K562 (cell line): Measurements from ENCODE around the gene LUC7L3. TPM values are rescaled to one million over a fixed set of nuclear protein-coding genes. Genes with fewer than 3 reads are reported as not detected.
A peak's percentile ranks its signal among the peaks of the same experiment; 100 is the strongest.

Experiments used
- BRF1 ChIP-seq: IDR thresholded peaks from 3 replicates; pipeline ENCODE4 v1.6.1; 2011; ENCODE audit warnings: borderline replicate concordance, mild to moderate bottlenecking; ENCODE audit not compliant: insufficient read length; ENCODE audit errors: extremely low read depth
- E2F4 ChIP-seq: sonication (generic); formaldehyde crosslinking; IDR thresholded peaks from 2 replicates; pipeline ENCODE4 v1.8.0; 2022; ENCODE audit warnings: mild to moderate bottlenecking, low read depth, missing genetic modification reagents
- ELF4 ChIP-seq: fragments of 450-650 bp; formaldehyde crosslinking; IDR thresholded peaks from 2 replicates; pipeline ENCODE4 v1.4.0; 2022; ENCODE audit warnings: missing genetic modification characterization
- GTF2F1 ChIP-seq: IDR thresholded peaks from 2 replicates; pipeline ENCODE4 v1.6.1; 2011; ENCODE audit warnings: low read depth, low read length, improper control_type of control experiment
- HDAC2 ChIP-seq: fragments of 450-650 bp; IDR thresholded peaks from 2 replicates; pipeline ENCODE4 v1.6.1; 2016; ENCODE audit warnings: mild to moderate bottlenecking
- JUN ChIP-seq, 2 experiments: sonication (generic) in 1 of 2; formaldehyde crosslinking in 1 of 2; IDR thresholded peaks; 2 replicates each; pipeline versions ENCODE4 v1.6.1 to v1.8.0; 2012 to 2022; ENCODE audit warnings: borderline replicate concordance in 2 of 2, mild to moderate bottlenecking in 2 of 2, improper control_type of control experiment in 1 of 2, low read depth in 1 of 2, low read length in 1 of 2, missing genetic modification reagents in 1 of 2
- NBN ChIP-seq: fragments of 450-650 bp; IDR thresholded peaks from 2 replicates; pipeline ENCODE4 v1.6.1; 2016; ENCODE audit warnings: low read depth, mild to moderate bottlenecking
- RNF2 ChIP-seq: sonication (generic); IDR thresholded peaks from 2 replicates; pipeline ENCODE4 v1.6.1; 2016
- polyA plus RNA-seq, 8 experiments: library from polyadenylated mRNA; depleted of rRNA in 4 of 8; stranded (reverse) in 5 of 8; unstranded in 3 of 8; fragments of >200 nt; fragmentation: Nextera tagmentation in 2 of 8; fragmentation: Illumina TruSeq in 1 of 8; extraction: Ambion mirVana in 2 of 8; extraction: Trizol in 1 of 8; gene quantifications; 2 replicates each; pipeline versions ENCODE4 v1.2.1 to v1.2.3, GENCODE V29; 2011 to 2014; ENCODE audit warnings: inconsistent platforms in 1 of 8, missing spikeins in 1 of 8
- total RNA-seq, 7 experiments: library from RNA; depleted of rRNA in 6 of 7; stranded (reverse); fragments of >200 nt in 6 of 7; fragmentation: Illumina TruSeq in 2 of 7; extraction: Trizol in 2 of 7; gene quantifications; 2 replicates each; pipeline versions ENCODE4 v1.2.1 to v1.2.3, GENCODE V29; 2011 to 2021; ENCODE audit warnings: low replicate concordance in 1 of 7
- TF ChIP-seq, protein P1 (sequence below), 2 experiments: fragments of 450-650 bp in 1 of 2; sonication (generic) in 1 of 2; formaldehyde crosslinking in 1 of 2; IDR thresholded peaks; 2 replicates each; pipeline versions ENCODE4 v1.7.1 to v1.9.0; 2016 to 2022; ENCODE audit warnings: inconsistent platforms in 1 of 2, mild to moderate bottlenecking in 1 of 2, missing genetic modification reagents in 1 of 2
- TF ChIP-seq, protein P2 (sequence below): sonication (generic); formaldehyde crosslinking; IDR thresholded peaks from 2 replicates; pipeline ENCODE4 v1.5.0; 2020; ENCODE audit warnings: missing genetic modification reagents
- TF ChIP-seq, protein P3 (sequence below): fragments of 450-650 bp; formaldehyde crosslinking; IDR thresholded peaks from 2 replicates; pipeline ENCODE4 v1.4.0; 2022; ENCODE audit warnings: missing genetic modification characterization

LUC7L3 gene
- total and polyA plus RNA-seq, 9 of the 15 experiments (the other 6 are each of a cell fraction or from before 2014, with no cell fraction given) = 80.8 to 284 (median 127) TPM

DNA sequence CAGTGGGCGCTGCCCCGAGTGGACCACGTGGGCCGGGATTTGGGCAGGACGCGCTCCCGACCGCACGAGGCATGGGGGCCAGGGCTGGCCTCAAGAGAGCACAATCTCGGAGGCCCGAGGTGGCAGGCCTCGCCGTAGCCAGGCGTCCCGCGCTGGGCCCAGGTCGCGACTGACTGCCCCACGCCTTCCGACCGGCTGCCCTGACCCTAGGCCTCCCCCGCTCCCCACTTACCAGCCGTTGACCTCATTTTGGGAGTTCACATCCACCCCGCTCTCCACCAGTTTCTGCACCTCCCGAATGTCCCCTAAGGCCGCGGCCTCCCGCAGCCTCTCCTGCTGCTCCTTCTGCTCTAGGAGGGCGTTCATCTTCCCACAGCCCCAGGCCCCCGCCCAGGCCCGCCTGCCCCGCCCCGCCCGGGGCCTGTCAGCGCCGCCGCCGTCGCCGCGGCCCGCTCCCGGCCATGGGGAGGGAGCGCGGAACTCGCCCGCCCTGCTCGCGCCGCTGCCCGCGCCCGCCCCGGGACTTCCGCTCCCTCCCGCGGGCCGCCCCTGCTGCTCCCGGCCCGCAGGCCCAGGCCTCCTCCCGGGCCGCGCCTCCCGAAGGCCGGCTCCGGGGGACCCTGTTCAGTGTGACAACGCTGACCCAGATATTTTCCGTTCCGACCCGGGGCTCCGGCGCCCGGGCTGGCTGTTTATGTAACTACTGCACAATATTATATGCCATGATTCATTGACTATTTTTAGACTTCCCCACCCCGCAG lies 11.9 kb upstream of the LUC7L3 start, which contains the start of gene ANKRD40 (continued):
- TF ChIP-seq, protein P1, sequence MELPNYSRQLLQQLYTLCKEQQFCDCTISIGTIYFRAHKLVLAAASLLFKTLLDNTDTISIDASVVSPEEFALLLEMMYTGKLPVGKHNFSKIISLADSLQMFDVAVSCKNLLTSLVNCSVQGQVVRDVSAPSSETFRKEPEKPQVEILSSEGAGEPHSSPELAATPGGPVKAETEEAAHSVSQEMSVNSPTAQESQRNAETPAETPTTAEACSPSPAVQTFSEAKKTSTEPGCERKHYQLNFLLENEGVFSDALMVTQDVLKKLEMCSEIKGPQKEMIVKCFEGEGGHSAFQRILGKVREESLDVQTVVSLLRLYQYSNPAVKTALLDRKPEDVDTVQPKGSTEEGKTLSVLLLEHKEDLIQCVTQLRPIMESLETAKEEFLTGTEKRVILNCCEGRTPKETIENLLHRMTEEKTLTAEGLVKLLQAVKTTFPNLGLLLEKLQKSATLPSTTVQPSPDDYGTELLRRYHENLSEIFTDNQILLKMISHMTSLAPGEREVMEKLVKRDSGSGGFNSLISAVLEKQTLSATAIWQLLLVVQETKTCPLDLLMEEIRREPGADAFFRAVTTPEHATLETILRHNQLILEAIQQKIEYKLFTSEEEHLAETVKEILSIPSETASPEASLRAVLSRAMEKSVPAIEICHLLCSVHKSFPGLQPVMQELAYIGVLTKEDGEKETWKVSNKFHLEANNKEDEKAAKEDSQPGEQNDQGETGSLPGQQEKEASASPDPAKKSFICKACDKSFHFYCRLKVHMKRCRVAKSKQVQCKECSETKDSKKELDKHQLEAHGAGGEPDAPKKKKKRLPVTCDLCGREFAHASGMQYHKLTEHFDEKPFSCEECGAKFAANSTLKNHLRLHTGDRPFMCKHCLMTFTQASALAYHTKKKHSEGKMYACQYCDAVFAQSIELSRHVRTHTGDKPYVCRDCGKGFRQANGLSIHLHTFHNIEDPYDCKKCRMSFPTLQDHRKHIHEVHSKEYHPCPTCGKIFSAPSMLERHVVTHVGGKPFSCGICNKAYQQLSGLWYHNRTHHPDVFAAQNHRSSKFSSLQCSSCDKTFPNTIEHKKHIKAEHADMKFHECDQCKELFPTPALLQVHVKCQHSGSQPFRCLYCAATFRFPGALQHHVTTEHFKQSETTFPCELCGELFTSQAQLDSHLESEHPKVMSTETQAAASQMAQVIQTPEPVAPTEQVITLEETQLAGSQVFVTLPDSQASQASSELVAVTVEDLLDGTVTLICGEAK (IDR thresholded peaks at IDR 0.05) = peak; percentile 92
- TF ChIP-seq, protein P1 (CRISPR knock-in tag; IDR thresholded peaks at IDR 0.05) = no peak
- TF ChIP-seq GTF2F1 (peak; percentile 54; the same call in 1 of the 2 replicates), HDAC2 (0 out of 2 replicates have a peak, but pooled peaks have one; percentile 8), ELF4 (CRISPR knock-in tag) (peak; percentile 52; the same call in 1 of the 2 replicates), NBN (peak; percentile 29), RNF2 (peak; percentile 49; the same call in 1 of the 2 replicates), JUN (IDR thresholded peaks at IDR 0.05; ENCODE audit: borderline replicate concordance, low read depth, low read length) (peak; percentile 90), JUN (CRISPR knock-in tag; IDR thresholded peaks at IDR 0.05; ENCODE audit: borderline replicate concordance) (peak; percentile 94; the same call in 1 of the 2 replicates), E2F4 (CRISPR knock-in tag) (no peak), BRF1 (no peak)
- TF ChIP-seq, protein P2, sequence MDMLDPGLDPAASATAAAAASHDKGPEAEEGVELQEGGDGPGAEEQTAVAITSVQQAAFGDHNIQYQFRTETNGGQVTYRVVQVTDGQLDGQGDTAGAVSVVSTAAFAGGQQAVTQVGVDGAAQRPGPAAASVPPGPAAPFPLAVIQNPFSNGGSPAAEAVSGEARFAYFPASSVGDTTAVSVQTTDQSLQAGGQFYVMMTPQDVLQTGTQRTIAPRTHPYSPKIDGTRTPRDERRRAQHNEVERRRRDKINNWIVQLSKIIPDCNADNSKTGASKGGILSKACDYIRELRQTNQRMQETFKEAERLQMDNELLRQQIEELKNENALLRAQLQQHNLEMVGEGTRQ (CRISPR knock-in tag) = peak; percentile 62
- TF ChIP-seq, protein P3, sequence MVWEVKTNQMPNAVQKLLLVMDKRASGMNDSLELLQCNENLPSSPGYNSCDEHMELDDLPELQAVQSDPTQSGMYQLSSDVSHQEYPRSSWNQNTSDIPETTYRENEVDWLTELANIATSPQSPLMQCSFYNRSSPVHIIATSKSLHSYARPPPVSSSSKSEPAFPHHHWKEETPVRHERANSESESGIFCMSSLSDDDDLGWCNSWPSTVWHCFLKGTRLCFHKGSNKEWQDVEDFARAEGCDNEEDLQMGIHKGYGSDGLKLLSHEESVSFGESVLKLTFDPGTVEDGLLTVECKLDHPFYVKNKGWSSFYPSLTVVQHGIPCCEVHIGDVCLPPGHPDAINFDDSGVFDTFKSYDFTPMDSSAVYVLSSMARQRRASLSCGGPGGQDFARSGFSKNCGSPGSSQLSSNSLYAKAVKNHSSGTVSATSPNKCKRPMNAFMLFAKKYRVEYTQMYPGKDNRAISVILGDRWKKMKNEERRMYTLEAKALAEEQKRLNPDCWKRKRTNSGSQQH (CRISPR knock-in tag) = 0 out of 2 replicates have a peak, but pooled peaks have one; percentile 37
